ENCODE measurements around the gene CAST. TPM values are rescaled to one million over a fixed set of nuclear protein-coding genes. Genes with fewer than 3 reads are reported as not detected.

Gene CAST
- total and polyA plus RNA-seq, 3 donors from 2014 or later: 195 to 260 (median 241) TPM

DNA sequence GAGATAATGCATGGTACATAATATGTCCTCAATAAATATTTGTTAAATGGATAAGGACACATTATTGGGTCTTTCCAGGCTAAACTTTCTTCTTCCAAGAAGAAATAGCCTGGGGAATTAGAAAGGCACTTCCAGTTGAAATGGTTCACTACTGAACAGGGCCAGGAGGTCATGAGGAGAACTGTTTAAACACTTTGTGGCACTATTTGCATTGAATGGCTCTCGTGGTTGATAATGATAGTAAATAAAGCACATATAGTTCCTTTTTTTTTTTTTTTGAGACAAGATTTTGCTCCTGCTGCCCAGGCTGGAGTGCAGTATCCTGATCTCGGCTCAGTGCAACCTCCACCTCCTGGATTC lies 19.9 kb upstream of the CAST start:
- H3K9me3 ChIP-seq: no peaks in the 10 kb centered on the region
- H3K27me3 ChIP-seq: no peaks in the 10 kb centered on the region
- intact Hi-C loops (cut with DNase I; ENCODE audit: low total_unique reads): no loop called here
- DNase-seq: no peak
- no peaks in the 10 kb centered on the region for H3K4me1 ChIP-seq
- no peaks in the 10 kb centered on the region for H3K36me3 ChIP-seq (ENCODE audit: low read depth, missing control alignments)
- no peak overlapping the region for H3K4me3 ChIP-seq
- WGBS, 2 donors: 77 to 84% methylated on average over 2 of the region's 2 CpGs
- no peak for TF ChIP-seq POLR2A (IDR thresholded peaks at IDR 0.05)
- TF ChIP-seq, protein P1, sequence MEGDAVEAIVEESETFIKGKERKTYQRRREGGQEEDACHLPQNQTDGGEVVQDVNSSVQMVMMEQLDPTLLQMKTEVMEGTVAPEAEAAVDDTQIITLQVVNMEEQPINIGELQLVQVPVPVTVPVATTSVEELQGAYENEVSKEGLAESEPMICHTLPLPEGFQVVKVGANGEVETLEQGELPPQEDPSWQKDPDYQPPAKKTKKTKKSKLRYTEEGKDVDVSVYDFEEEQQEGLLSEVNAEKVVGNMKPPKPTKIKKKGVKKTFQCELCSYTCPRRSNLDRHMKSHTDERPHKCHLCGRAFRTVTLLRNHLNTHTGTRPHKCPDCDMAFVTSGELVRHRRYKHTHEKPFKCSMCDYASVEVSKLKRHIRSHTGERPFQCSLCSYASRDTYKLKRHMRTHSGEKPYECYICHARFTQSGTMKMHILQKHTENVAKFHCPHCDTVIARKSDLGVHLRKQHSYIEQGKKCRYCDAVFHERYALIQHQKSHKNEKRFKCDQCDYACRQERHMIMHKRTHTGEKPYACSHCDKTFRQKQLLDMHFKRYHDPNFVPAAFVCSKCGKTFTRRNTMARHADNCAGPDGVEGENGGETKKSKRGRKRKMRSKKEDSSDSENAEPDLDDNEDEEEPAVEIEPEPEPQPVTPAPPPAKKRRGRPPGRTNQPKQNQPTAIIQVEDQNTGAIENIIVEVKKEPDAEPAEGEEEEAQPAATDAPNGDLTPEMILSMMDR (IDR thresholded peaks at IDR 0.05): no peak
- H3K27ac ChIP-seq: no peak overlapping the region

DNA sequence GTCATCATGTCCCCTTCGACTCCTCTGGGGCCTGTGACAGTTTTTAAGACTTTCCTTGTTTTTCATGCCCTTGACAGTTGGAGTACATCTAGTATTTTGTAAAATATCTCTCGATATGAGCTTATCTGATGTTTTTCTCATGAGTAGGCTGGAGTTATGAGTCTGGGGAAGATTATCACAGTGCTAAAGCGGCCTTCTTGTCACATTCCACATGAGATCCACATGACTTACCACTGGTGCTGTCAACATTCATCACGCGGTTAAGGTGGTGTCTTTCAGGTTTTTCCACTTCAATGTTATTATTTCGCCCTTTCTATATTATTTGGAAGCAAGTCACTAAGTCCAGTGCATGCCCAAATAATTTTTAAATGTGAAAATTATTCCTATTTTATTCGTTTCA lies 17.1 kb upstream of the CAST start:
- H3K27ac ChIP-seq: no peak overlapping the region
- intact Hi-C loops (cut with DNase I; ENCODE audit: low total_unique reads): no loop called here
- no peak overlapping the region for H3K4me3 ChIP-seq
- H3K9me3 ChIP-seq: no peaks in the 10 kb centered on the region
- no peaks in the 10 kb centered on the region for H3K36me3 ChIP-seq (ENCODE audit: low read depth, missing control alignments)
- TF ChIP-seq, protein P1 (IDR thresholded peaks at IDR 0.05): no peak
- no peak for TF ChIP-seq POLR2A (IDR thresholded peaks at IDR 0.05)
- DNase-seq: no peak
- 84 to 89% methylated on average over 7 of the region's 7 CpGs for WGBS, 2 donors
- no peaks in the 10 kb centered on the region for H3K27me3 ChIP-seq
- no peaks in the 10 kb centered on the region for H3K4me1 ChIP-seq

DNA sequence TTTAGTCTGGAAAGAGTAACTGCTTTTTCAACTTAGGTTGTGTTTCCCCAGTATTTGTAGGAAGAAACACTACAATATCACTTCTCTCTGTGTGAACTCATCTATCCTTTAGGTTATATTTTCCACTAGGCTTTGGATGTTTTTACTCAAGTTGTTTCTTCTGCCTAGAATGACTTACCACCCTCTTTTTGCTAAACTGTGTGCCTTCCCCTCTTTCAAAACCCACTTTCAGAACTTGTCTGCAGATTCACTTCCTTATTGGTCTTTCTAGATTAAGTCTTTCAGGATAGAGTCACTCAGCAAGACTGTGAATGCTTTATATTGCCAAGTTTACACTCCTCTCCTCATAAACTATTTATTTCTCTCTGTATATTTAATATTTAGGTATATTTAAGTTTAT lies 14.2 kb upstream of the CAST start:
- Histone ChIP-seq H3K27me3 (no peaks in the 10 kb centered on the region), H3K4me3 (no peak overlapping the region), H3K36me3 (ENCODE audit: low read depth, missing control alignments) (no peaks in the 10 kb centered on the region), H3K9me3 (no peaks in the 10 kb centered on the region), H3K27ac (no peak overlapping the region), H3K4me1 (no peaks in the 10 kb centered on the region)
- no peak for DNase-seq
- intact Hi-C loops (cut with DNase I; ENCODE audit: low total_unique reads): no loop called here
- no peak for TF ChIP-seq POLR2A (IDR thresholded peaks at IDR 0.05)
- TF ChIP-seq, protein P1 (IDR thresholded peaks at IDR 0.05): no peak

DNA sequence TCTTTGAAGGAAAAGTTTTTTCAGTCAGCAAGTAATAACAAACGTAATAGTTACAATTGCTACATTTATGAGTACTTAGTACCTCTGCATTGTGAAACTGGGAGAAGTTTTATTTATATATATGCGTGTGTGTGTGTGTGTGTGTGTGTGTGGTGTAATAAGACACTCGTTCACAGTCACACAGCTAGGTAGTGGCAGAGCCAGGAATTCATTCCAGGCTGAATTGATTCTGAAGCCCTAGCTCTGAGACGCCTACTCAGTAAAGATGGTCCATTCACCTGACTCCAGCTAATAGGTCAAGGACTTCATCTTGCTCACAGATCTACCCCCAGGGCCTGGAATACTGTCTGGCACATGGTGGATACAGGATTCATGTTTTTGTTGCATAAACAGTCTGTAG lies 13.6 kb upstream of the CAST start:
- no peaks in the 10 kb centered on the region for H3K4me1 ChIP-seq
- DNase-seq: no peak
- H3K36me3 ChIP-seq (ENCODE audit: low read depth, missing control alignments): no peaks in the 10 kb centered on the region
- TF ChIP-seq, protein P1 (IDR thresholded peaks at IDR 0.05): no peak
- WGBS, 2 donors: 54 to 67% methylated on average over 4 of the region's 4 CpGs
- H3K27me3 ChIP-seq: no peaks in the 10 kb centered on the region
- H3K4me3 ChIP-seq: no peak overlapping the region
- intact Hi-C loops (cut with DNase I; ENCODE audit: low total_unique reads): no loop called here
- no peak overlapping the region for H3K27ac ChIP-seq
- H3K9me3 ChIP-seq: no peaks in the 10 kb centered on the region

DNA sequence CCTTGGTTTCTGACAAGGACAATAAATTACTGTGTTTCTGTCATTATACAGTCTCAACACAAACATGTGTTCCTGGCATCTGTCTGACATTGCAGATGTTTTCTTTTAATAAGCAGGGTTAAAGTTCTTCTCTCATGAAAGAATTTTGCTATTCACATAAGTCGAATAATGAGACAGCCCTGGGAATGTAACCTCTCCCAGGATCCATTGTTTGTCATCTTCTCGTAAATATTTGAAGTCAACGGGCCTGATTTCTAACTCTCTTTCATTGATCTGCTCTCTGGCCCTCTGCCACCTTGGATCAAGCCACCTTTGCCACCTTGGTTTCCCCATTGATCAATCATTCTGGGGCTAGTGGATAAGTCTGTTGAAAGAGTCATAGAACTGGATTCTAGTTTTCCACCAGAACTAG lies 12.9 kb upstream of the CAST start:
- H3K27ac ChIP-seq: no peak overlapping the region
- 76 to 81% methylated on average over 3 of the region's 3 CpGs for WGBS, 2 donors
- H3K4me3 ChIP-seq: no peak overlapping the region
- no peaks in the 10 kb centered on the region for H3K36me3 ChIP-seq (ENCODE audit: low read depth, missing control alignments)
- no peak for DNase-seq
- H3K9me3 ChIP-seq: no peaks in the 10 kb centered on the region
- no peak for TF ChIP-seq POLR2A (IDR thresholded peaks at IDR 0.05)
- intact Hi-C loops (cut with DNase I; ENCODE audit: low total_unique reads): no loop called here
- H3K4me1 ChIP-seq: no peaks in the 10 kb centered on the region
- H3K27me3 ChIP-seq: no peaks in the 10 kb centered on the region
